HEK293 (cell line): ENCODE data around the gene SUPT5H.
A peak's percentile ranks its signal among the peaks of the same experiment; 100 is the strongest.

Experiments used
- HOXA7 ChIP-seq: sonication (generic); formaldehyde crosslinking; IDR thresholded peaks from 2 replicates; pipeline ENCODE4 v1.8.1; 2022; ENCODE audit warnings: missing genetic modification reagents, borderline replicate concordance
- KLF8 ChIP-seq: fragments of 450-650 bp; formaldehyde crosslinking; IDR thresholded peaks from 2 replicates; pipeline ENCODE4 v1.5.1; 2016; ENCODE audit warnings: missing biosample characterization, missing genetic modification characterization
- KLF9 ChIP-seq: fragments of 450-650 bp; formaldehyde crosslinking; IDR thresholded peaks from 2 replicates; pipeline ENCODE4 v1.5.1; 2016; ENCODE audit warnings: missing biosample characterization, missing genetic modification characterization, low read depth
- SALL2 ChIP-seq: fragments of 450-650 bp; formaldehyde crosslinking; IDR thresholded peaks from 2 replicates; pipeline ENCODE4 v1.5.0; 2017; ENCODE audit warnings: missing biosample characterization, mild to moderate bottlenecking, missing genetic modification characterization, borderline replicate concordance
- ZBTB20 ChIP-seq: fragments of 450-650 bp; formaldehyde crosslinking; IDR thresholded peaks from 2 replicates; pipeline ENCODE4 v1.5.1; 2016; ENCODE audit warnings: missing biosample characterization, missing genetic modification characterization
- ZBTB48 ChIP-seq: fragments of 450-650 bp; formaldehyde crosslinking; IDR thresholded peaks from 2 replicates; pipeline ENCODE4 v1.5.1; 2016; ENCODE audit warnings: missing biosample characterization, missing genetic modification characterization
- ZIC2 ChIP-seq: fragments of 450-650 bp; formaldehyde crosslinking; IDR thresholded peaks from 2 replicates; pipeline ENCODE4 v1.5.1; 2016; ENCODE audit warnings: missing biosample characterization, missing genetic modification characterization
- ZNF223 ChIP-seq: fragments of 450-650 bp; formaldehyde crosslinking; IDR thresholded peaks from 2 replicates; pipeline ENCODE4 v1.5.1; 2016; ENCODE audit warnings: missing biosample characterization, missing genetic modification characterization
- ZNF239 ChIP-seq: fragments of 450-650 bp; formaldehyde crosslinking; IDR thresholded peaks from 2 replicates; pipeline ENCODE4 v1.5.1; 2016; ENCODE audit warnings: missing biosample characterization, missing genetic modification characterization
- ZNF266 ChIP-seq: fragments of 450-650 bp; formaldehyde crosslinking; IDR thresholded peaks from 2 replicates; pipeline ENCODE4 v1.5.1; 2016; ENCODE audit warnings: missing biosample characterization, missing genetic modification characterization, low read depth
- ZNF341 ChIP-seq: fragments of 450-650 bp; formaldehyde crosslinking; IDR thresholded peaks from 2 replicates; pipeline ENCODE4; 2016; ENCODE audit warnings: low read depth, missing biosample characterization, missing genetic modification characterization
- ZNF37A ChIP-seq: fragments of 450-650 bp; IDR thresholded peaks from 2 replicates; pipeline ENCODE4 v1.5.1; 2018; ENCODE audit warnings: missing biosample characterization, missing genetic modification characterization
- ZNF394 ChIP-seq: fragments of 450-650 bp; formaldehyde crosslinking; IDR thresholded peaks from 2 replicates; pipeline ENCODE4 v1.5.1; 2016; ENCODE audit warnings: missing biosample characterization, missing genetic modification characterization, mild to moderate bottlenecking, moderate library complexity, borderline replicate concordance
- ZNF510 ChIP-seq: fragments of 450-650 bp; formaldehyde crosslinking; IDR thresholded peaks from 2 replicates; pipeline ENCODE4 v1.5.1; 2018; ENCODE audit warnings: mild to moderate bottlenecking, missing genetic modification characterization, missing biosample characterization; ENCODE audit not compliant: insufficient replicate concordance
- ZNF530 ChIP-seq: fragments of 450-650 bp; formaldehyde crosslinking; IDR thresholded peaks from 2 replicates; pipeline ENCODE4 v1.5.1; 2016; ENCODE audit warnings: low read depth, missing biosample characterization, missing genetic modification characterization
- ZNF621 ChIP-seq: fragments of 450-650 bp; formaldehyde crosslinking; IDR thresholded peaks from 2 replicates; pipeline ENCODE4 v1.5.1; 2017; ENCODE audit warnings: missing biosample characterization, missing genetic modification characterization
- ZNF623 ChIP-seq: fragments of 450-650 bp; formaldehyde crosslinking; IDR thresholded peaks from 2 replicates; pipeline ENCODE4 v1.5.1; 2016; ENCODE audit warnings: missing biosample characterization, missing genetic modification characterization
- ZNF658 ChIP-seq: fragments of 450-650 bp; formaldehyde crosslinking; IDR thresholded peaks from 2 replicates; pipeline ENCODE4; 2016; ENCODE audit warnings: missing biosample characterization, missing genetic modification characterization
- ZNF660 ChIP-seq: fragments of 450-650 bp; IDR thresholded peaks from 2 replicates; pipeline ENCODE4 v1.5.1; 2018; ENCODE audit warnings: missing biosample characterization, mild to moderate bottlenecking, missing genetic modification characterization
- ZNF785 ChIP-seq: fragments of 450-650 bp; formaldehyde crosslinking; IDR thresholded peaks from 2 replicates; pipeline ENCODE4 v1.5.1; 2016; ENCODE audit warnings: missing biosample characterization, missing genetic modification characterization
- ZNF843 ChIP-seq: fragments of 450-650 bp; formaldehyde crosslinking; IDR thresholded peaks from 2 replicates; pipeline ENCODE4 v1.5.1; 2016; ENCODE audit warnings: missing biosample characterization, missing genetic modification characterization
- TF ChIP-seq, protein P1 (sequence below): fragments of 450-650 bp; formaldehyde crosslinking; optimal IDR thresholded peaks from 2 replicates; pipeline ENCODE3; 2016; ENCODE audit warnings: missing biosample characterization, mild to moderate bottlenecking, missing genetic modification characterization
- TF ChIP-seq, protein P2 (sequence below): fragments of 450-650 bp; formaldehyde crosslinking; IDR thresholded peaks from 2 replicates; pipeline ENCODE4 v1.5.1; 2016; ENCODE audit warnings: missing biosample characterization, missing genetic modification characterization
- TF ChIP-seq, protein P3 (sequence below): fragments of 450-650 bp; formaldehyde crosslinking; IDR thresholded peaks from 2 replicates; pipeline ENCODE4 v1.5.1; 2016; ENCODE audit warnings: missing biosample characterization, missing genetic modification characterization
- TF ChIP-seq, protein P4 (sequence below): fragments of 450-650 bp; formaldehyde crosslinking; IDR thresholded peaks from 2 replicates; pipeline ENCODE4 v1.5.1; 2017; ENCODE audit warnings: missing biosample characterization, missing genetic modification characterization
- TF ChIP-seq, protein P5 (sequence below): fragments of 450-650 bp; formaldehyde crosslinking; IDR thresholded peaks from 2 replicates; pipeline ENCODE4 v1.5.1; 2016; ENCODE audit warnings: missing biosample characterization, missing genetic modification characterization
- TF ChIP-seq, protein P6 (sequence below): fragments of 450-650 bp; formaldehyde crosslinking; IDR thresholded peaks from 2 replicates; pipeline ENCODE4 v1.5.1; 2017; ENCODE audit warnings: missing biosample characterization, missing genetic modification characterization

The SUPT5H gene

DNA sequence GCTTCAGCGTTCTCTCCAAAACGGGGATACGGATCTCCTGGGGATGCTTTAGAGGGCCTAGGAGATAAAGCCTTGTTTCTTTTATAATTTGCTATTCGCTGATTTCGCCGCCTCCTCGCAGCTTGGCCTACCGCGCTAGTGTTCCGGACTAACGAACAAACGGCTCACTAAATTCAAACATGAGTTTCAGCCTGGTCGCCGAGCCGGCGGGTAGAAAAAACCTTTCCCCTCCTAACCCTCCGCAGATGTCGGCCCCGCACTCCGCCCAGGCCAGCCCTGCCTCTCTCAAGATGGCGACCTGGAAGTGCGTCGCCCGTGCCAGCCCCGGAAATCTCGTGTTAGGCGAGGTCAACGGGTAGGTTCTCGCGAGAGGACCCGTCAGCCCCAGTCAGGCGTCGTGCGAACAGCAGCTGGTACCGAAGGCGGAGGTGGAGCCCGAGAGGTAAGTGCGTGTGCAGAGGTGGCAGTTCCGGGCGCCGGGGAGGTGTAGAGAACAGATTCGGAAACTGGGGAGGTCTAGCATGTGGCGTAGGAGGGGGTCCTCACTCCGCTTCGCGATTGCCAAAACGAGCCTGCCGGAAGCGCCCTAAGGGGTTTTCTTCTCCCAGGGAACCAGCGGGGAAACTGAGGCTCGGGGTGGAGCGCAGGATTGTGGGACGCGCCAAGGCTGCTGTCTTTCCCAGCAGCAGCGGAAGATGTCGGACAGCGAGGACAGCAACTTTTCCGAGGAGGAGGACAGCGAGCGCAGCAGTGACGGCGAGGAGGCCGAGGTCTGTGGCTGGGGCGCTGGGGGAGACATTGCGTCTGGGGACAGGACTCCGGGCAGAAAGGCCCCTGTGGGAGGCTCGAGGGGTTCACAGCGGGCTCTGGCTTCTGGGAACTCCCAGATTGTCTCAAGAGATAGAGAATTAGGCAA, at the start of gene SUPT5H (continued):
- TF ChIP-seq, protein P1, sequence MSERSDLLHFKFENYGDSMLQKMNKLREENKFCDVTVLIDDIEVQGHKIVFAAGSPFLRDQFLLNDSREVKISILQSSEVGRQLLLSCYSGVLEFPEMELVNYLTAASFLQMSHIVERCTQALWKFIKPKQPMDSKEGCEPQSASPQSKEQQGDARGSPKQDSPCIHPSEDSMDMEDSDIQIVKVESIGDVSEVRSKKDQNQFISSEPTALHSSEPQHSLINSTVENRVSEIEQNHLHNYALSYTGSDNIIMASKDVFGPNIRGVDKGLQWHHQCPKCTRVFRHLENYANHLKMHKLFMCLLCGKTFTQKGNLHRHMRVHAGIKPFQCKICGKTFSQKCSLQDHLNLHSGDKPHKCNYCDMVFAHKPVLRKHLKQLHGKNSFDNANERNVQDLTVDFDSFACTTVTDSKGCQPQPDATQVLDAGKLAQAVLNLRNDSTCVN (tag by site-specific recombination): peak; percentile 50
- TF ChIP-seq ZNF266 (tag by site-specific recombination) (no peak), ZNF394 (tag by site-specific recombination) (peak; percentile 60; the same call in 1 of the 2 replicates), ZNF621 (tag by site-specific recombination) (no peak), KLF9 (no peak; the same call in 1 of the 2 replicates), HOXA7 (CRISPR knock-in tag) (0 out of 2 replicates have a peak, but pooled peaks have one; percentile 61), ZBTB20 (tag by site-specific recombination) (peak; percentile 83), KLF8 (tag by site-specific recombination) (peak; percentile 98), ZNF658 (no peak), ZNF530 (tag by site-specific recombination) (no peak), ZNF510 (tag by site-specific recombination) (no peak), ZNF37A (tag by site-specific recombination) (no peak), SALL2 (tag by site-specific recombination) (no peak), ZNF623 (tag by site-specific recombination) (peak; percentile 54), ZNF660 (tag by site-specific recombination) (peak; percentile 93), ZIC2 (tag by site-specific recombination) (peak; percentile 42), ZBTB48 (tag by site-specific recombination) (peak; percentile 73; the same call in 1 of the 2 replicates), ZNF843 (tag by site-specific recombination) (peak; percentile 82; the same call in 1 of the 2 replicates), ZNF341 (tag by site-specific recombination) (peak; percentile 100), ZNF223 (tag by site-specific recombination) (peak; percentile 41; the same call in 1 of the 2 replicates), ZNF239 (tag by site-specific recombination) (no peak), ZNF785 (tag by site-specific recombination) (peak; percentile 79; the same call in 1 of the 2 replicates)
- TF ChIP-seq, protein P2, sequence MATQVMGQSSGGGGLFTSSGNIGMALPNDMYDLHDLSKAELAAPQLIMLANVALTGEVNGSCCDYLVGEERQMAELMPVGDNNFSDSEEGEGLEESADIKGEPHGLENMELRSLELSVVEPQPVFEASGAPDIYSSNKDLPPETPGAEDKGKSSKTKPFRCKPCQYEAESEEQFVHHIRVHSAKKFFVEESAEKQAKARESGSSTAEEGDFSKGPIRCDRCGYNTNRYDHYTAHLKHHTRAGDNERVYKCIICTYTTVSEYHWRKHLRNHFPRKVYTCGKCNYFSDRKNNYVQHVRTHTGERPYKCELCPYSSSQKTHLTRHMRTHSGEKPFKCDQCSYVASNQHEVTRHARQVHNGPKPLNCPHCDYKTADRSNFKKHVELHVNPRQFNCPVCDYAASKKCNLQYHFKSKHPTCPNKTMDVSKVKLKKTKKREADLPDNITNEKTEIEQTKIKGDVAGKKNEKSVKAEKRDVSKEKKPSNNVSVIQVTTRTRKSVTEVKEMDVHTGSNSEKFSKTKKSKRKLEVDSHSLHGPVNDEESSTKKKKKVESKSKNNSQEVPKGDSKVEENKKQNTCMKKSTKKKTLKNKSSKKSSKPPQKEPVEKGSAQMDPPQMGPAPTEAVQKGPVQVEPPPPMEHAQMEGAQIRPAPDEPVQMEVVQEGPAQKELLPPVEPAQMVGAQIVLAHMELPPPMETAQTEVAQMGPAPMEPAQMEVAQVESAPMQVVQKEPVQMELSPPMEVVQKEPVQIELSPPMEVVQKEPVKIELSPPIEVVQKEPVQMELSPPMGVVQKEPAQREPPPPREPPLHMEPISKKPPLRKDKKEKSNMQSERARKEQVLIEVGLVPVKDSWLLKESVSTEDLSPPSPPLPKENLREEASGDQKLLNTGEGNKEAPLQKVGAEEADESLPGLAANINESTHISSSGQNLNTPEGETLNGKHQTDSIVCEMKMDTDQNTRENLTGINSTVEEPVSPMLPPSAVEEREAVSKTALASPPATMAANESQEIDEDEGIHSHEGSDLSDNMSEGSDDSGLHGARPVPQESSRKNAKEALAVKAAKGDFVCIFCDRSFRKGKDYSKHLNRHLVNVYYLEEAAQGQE (tag by site-specific recombination): peak; percentile 97
- TF ChIP-seq, protein P3, sequence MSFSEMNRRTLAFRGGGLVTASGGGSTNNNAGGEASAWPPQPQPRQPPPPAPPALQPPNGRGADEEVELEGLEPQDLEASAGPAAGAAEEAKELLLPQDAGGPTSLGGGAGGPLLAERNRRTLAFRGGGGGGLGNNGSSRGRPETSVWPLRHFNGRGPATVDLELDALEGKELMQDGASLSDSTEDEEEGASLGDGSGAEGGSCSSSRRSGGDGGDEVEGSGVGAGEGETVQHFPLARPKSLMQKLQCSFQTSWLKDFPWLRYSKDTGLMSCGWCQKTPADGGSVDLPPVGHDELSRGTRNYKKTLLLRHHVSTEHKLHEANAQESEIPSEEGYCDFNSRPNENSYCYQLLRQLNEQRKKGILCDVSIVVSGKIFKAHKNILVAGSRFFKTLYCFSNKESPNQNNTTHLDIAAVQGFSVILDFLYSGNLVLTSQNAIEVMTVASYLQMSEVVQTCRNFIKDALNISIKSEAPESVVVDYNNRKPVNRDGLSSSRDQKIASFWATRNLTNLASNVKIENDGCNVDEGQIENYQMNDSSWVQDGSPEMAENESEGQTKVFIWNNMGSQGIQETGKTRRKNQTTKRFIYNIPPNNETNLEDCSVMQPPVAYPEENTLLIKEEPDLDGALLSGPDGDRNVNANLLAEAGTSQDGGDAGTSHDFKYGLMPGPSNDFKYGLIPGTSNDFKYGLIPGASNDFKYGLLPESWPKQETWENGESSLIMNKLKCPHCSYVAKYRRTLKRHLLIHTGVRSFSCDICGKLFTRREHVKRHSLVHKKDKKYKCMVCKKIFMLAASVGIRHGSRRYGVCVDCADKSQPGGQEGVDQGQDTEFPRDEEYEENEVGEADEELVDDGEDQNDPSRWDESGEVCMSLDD: peak; percentile 53; the same call in 1 of the 2 replicates
- TF ChIP-seq, protein P4, sequence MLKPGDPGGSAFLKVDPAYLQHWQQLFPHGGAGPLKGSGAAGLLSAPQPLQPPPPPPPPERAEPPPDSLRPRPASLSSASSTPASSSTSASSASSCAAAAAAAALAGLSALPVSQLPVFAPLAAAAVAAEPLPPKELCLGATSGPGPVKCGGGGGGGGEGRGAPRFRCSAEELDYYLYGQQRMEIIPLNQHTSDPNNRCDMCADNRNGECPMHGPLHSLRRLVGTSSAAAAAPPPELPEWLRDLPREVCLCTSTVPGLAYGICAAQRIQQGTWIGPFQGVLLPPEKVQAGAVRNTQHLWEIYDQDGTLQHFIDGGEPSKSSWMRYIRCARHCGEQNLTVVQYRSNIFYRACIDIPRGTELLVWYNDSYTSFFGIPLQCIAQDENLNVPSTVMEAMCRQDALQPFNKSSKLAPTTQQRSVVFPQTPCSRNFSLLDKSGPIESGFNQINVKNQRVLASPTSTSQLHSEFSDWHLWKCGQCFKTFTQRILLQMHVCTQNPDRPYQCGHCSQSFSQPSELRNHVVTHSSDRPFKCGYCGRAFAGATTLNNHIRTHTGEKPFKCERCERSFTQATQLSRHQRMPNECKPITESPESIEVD: no peak
- TF ChIP-seq, protein P5, sequence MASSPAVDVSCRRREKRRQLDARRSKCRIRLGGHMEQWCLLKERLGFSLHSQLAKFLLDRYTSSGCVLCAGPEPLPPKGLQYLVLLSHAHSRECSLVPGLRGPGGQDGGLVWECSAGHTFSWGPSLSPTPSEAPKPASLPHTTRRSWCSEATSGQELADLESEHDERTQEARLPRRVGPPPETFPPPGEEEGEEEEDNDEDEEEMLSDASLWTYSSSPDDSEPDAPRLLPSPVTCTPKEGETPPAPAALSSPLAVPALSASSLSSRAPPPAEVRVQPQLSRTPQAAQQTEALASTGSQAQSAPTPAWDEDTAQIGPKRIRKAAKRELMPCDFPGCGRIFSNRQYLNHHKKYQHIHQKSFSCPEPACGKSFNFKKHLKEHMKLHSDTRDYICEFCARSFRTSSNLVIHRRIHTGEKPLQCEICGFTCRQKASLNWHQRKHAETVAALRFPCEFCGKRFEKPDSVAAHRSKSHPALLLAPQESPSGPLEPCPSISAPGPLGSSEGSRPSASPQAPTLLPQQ: peak; percentile 93
- TF ChIP-seq, protein P6, sequence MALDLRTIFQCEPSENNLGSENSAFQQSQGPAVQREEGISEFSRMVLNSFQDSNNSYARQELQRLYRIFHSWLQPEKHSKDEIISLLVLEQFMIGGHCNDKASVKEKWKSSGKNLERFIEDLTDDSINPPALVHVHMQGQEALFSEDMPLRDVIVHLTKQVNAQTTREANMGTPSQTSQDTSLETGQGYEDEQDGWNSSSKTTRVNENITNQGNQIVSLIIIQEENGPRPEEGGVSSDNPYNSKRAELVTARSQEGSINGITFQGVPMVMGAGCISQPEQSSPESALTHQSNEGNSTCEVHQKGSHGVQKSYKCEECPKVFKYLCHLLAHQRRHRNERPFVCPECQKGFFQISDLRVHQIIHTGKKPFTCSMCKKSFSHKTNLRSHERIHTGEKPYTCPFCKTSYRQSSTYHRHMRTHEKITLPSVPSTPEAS (tag by site-specific recombination): peak; percentile 48; the same call in 1 of the 2 replicates
